ENCODE measurements around the gene AEN. TPM values are rescaled to one million over a fixed set of nuclear protein-coding genes. Genes with fewer than 3 reads are reported as not detected.

AEN gene
- total RNA-seq, 6 experiments from 2014 or later = 4.5 to 18.7 (median 7.3) TPM

- H3K36me3 ChIP-seq = peaks cover 0 to 9% (median 0%) of the 10 kb centered on the region in 4 donors
- no peaks in the 10 kb centered on the region for H3K27me3 ChIP-seq
- intact Hi-C loops (cut with DNase I) = no loop called here
- ATAC-seq = no peak
- H3K9me3 ChIP-seq = no peaks in the 10 kb centered on the region
- DNase-seq = no peak
- TF ChIP-seq POLR2A (IDR thresholded peaks at IDR 0.05) (no peak), CTCF (IDR thresholded peaks at IDR 0.05) (no peak)
- no peak overlapping the region for H3K4me3 ChIP-seq
- H3K27ac ChIP-seq = no peak overlapping the region
- 68% methylated on average over 2 of the region's 2 CpGs for WGBS (ENCODE audit: insufficient coverage, low coverage, low lambda C conversion rate, missing lambda C conversion rate)
- peaks cover 0 to 11% (median 4%) of the 10 kb centered on the region in 4 donors for H3K4me1 ChIP-seq
Observed at GRCh38 chr15:88634449-88634848, 13.3 kb downstream of the AEN start.

GRCh38 chr15:88635318-88635717 is 14.2 kb downstream of the AEN start:
- Histone ChIP-seq H3K4me3 (no peak overlapping the region), H3K27ac (peak overlapping the region in 1 of 3 donors; percentile 34), H3K27me3 (no peaks in the 10 kb centered on the region), H3K9me3 (no peaks in the 10 kb centered on the region), H3K36me3 (peaks cover 0 to under 1% (median 0%) of the 10 kb centered on the region in 4 donors), H3K4me1 (peaks cover 0 to 19% (median 9%) of the 10 kb centered on the region in 4 donors)
- TF ChIP-seq POLR2A (IDR thresholded peaks at IDR 0.05) (no peak), CTCF (IDR thresholded peaks at IDR 0.05) (no peak)
- intact Hi-C loops (cut with DNase I) = no loop called here
- ATAC-seq (no peak), DNase-seq (no peak)
- 31% methylated on average over 6 of the region's 6 CpGs for WGBS (ENCODE audit: insufficient coverage, low coverage, low lambda C conversion rate, missing lambda C conversion rate)

GRCh38 chr15:88636050-88636449 is 14.9 kb downstream of the AEN start:
- Histone ChIP-seq H3K27me3 (no peaks in the 10 kb centered on the region), H3K4me3 (no peak overlapping the region), H3K4me1 (peaks cover 0 to 24% (median 9%) of the 10 kb centered on the region in 4 donors), H3K9me3 (no peaks in the 10 kb centered on the region), H3K27ac (peak overlapping the region; percentile 16 to 40 (median 34)), H3K36me3 (no peaks in the 10 kb centered on the region)
- DNase-seq (peak in 1 of 3 donors; percentile 52), ATAC-seq (peak in 1 of 4 donors; percentile 21)
- TF ChIP-seq CTCF (IDR thresholded peaks at IDR 0.05) (no peak), POLR2A (IDR thresholded peaks at IDR 0.05) (peak; percentile 30)
- intact Hi-C loops (cut with DNase I) = no loop called here
- WGBS (ENCODE audit: insufficient coverage, low coverage, low lambda C conversion rate, missing lambda C conversion rate) = 40% methylated on average over 2 of the region's 11 CpGs

- Histone ChIP-seq H3K4me3 (no peak overlapping the region), H3K36me3 (no peaks in the 10 kb centered on the region), H3K27ac (peak overlapping the region in 2 of 3 donors; percentile 34 to 40), H3K4me1 (peaks cover 0 to 24% (median 9%) of the 10 kb centered on the region in 4 donors), H3K27me3 (no peaks in the 10 kb centered on the region), H3K9me3 (no peaks in the 10 kb centered on the region)
- TF ChIP-seq POLR2A (IDR thresholded peaks at IDR 0.05) (no peak), CTCF (IDR thresholded peaks at IDR 0.05) (no peak)
- intact Hi-C loops (cut with DNase I) = no loop called here
- ATAC-seq = no peak
- 63% methylated on average over 5 of the region's 5 CpGs for WGBS (ENCODE audit: insufficient coverage, low coverage, low lambda C conversion rate, missing lambda C conversion rate)
- no peak for DNase-seq
Observed at GRCh38 chr15:88636654-88637053, 15.5 kb downstream of the AEN start.

GRCh38 chr15:88637436-88637835 is 16.3 kb downstream of the AEN start:
- DNase-seq = no peak
- H3K27ac ChIP-seq = peak overlapping the region; percentile 92 to 94 (median 93)
- WGBS (ENCODE audit: insufficient coverage, low coverage, low lambda C conversion rate, missing lambda C conversion rate) = 69% methylated on average over 6 of the region's 7 CpGs
- intact Hi-C loops (cut with DNase I) = no loop called here
- H3K27me3 ChIP-seq = no peaks in the 10 kb centered on the region
- no peaks in the 10 kb centered on the region for H3K36me3 ChIP-seq
- peaks cover 0 to 24% (median 9%) of the 10 kb centered on the region in 4 donors for H3K4me1 ChIP-seq
- no peaks in the 10 kb centered on the region for H3K9me3 ChIP-seq
- no peak for ATAC-seq
- no peak overlapping the region for H3K4me3 ChIP-seq
- TF ChIP-seq POLR2A (IDR thresholded peaks at IDR 0.05) (no peak), CTCF (IDR thresholded peaks at IDR 0.05) (no peak)

Measured in right lobe of liver (tissue), 6 donors.